CD8-positive, alpha-beta memory T cell (primary cell): ENCODE results near the gene UMAD1. TPM values are rescaled to one million over a fixed set of nuclear protein-coding genes. Genes with fewer than 3 reads are reported as not detected.
A peak's percentile ranks its signal among the peaks of the same experiment; 100 is the strongest.
"Not testable (repeated sequence)": the region's sequence is repeated elsewhere in the genome, so short reads cannot be mapped to it uniquely, and the experiment has no call there.

Experiments
- CTCF ChIA-PET: fragments of 350-600 bp; sonication (Branson Sonifier 250); formaldehyde crosslinking; loops from one replicate; lab custom pipeline; 2021; ENCODE audit warnings: antibody characterized with exemption; lab: Charles Lee
- POLR2A ChIA-PET: fragments of 350-600 bp; sonication (Branson Sonifier 250); formaldehyde crosslinking; loops from one replicate; lab custom pipeline; 2021; ENCODE audit warnings: antibody characterized with exemption; lab: Charles Lee
- DNase-seq, 5 donors: peaks; one replicate each; pipeline versions ENCODE4 v3.0.0 to v3.0.0-alpha.2; 2020 to 2022; ENCODE audit warnings: mixed read lengths in 1 of 5
- H3K27ac ChIP-seq: one replicate; pipeline ENCODE4 v1.7.0; 2013; ENCODE audit warnings: low read depth, mild to moderate bottlenecking, low read length, moderate library complexity
- H3K27me3 ChIP-seq: 2 replicates; pipeline ENCODE4 v1.7.0; 2013; ENCODE audit warnings: low read length, mild to moderate bottlenecking; ENCODE audit not compliant: insufficient read depth, poor library complexity, severe bottlenecking
- H3K36me3 ChIP-seq: 2 replicates; pipeline ENCODE4 v1.7.0; 2013; ENCODE audit warnings: mild to moderate bottlenecking, low read length, moderate library complexity; ENCODE audit not compliant: insufficient read depth
- H3K4me1 ChIP-seq: 2 replicates; pipeline ENCODE4 v1.7.0; 2013; ENCODE audit warnings: mild to moderate bottlenecking, low read length, moderate library complexity; ENCODE audit not compliant: insufficient read depth
- H3K4me3 ChIP-seq: 2 replicates; pipeline ENCODE4 v1.7.0; 2013; ENCODE audit warnings: mild to moderate bottlenecking, low read length
- H3K9me3 ChIP-seq: 2 replicates; pipeline ENCODE4 v1.7.0; 2013; ENCODE audit warnings: mild to moderate bottlenecking, low read length
- H3K27ac Mint-ChIP-seq, 8 donors: one replicate each; pipeline ENCODE4 v1.8.0; 2020 to 2021; ENCODE audit warnings: mixed read lengths in 8 of 8, mild to moderate bottlenecking in 6 of 8, inconsistent platforms in 3 of 8, moderate library complexity in 3 of 8
- H3K27me3 Mint-ChIP-seq, 2 donors: one replicate each; pipeline ENCODE4 v1.8.0; 2020 to 2021; ENCODE audit warnings: mixed read lengths in 2 of 2, mild to moderate bottlenecking in 1 of 2, moderate library complexity in 1 of 2
- H3K36me3 Mint-ChIP-seq, 3 donors: one replicate each; pipeline ENCODE4 v1.8.0; 2020 to 2021; ENCODE audit warnings: mixed read lengths in 3 of 3, inconsistent platforms in 1 of 3, mild to moderate bottlenecking in 1 of 3
- H3K4me1 Mint-ChIP-seq, 3 donors: one replicate each; pipeline ENCODE4 v1.8.0; 2020 to 2021; ENCODE audit warnings: mixed read lengths in 3 of 3, inconsistent platforms in 1 of 3, mild to moderate bottlenecking in 1 of 3
- H3K4me3 Mint-ChIP-seq, 7 donors: one replicate each; pipeline ENCODE4 v1.8.0; 2020 to 2021; ENCODE audit warnings: mixed read lengths in 7 of 7, mild to moderate bottlenecking in 6 of 7, moderate library complexity in 4 of 7, inconsistent platforms in 2 of 7
- H3K9me3 Mint-ChIP-seq, 5 donors: one replicate each; pipeline ENCODE4 v1.8.0; 2020 to 2022; ENCODE audit warnings: mixed read lengths in 5 of 5, mild to moderate bottlenecking in 3 of 5, moderate library complexity in 2 of 5, inconsistent platforms in 1 of 5
- polyA plus RNA-seq: library from polyadenylated mRNA; unstranded; fragments of 300-500 nt; fragmentation: Illumina TruSeq; gene quantifications from one replicate; pipeline ENCODE4 v1.2.3, GENCODE V29; 2021
- total RNA-seq, 2 experiments: library from RNA; stranded (reverse); gene quantifications; one replicate each; pipeline ENCODE4 v1.2.3, GENCODE V29; 2021

UMAD1 gene
- total and polyA plus RNA-seq, 3 experiments from 2014 or later, result 13.5 to 27.4 (median 14.8) TPM

- H3K4me3 ChIP-seq, result no peak overlapping the region
- H3K27ac ChIP-seq, result no peak overlapping the region
- ChIA-PET POLR2A (no interaction called here), CTCF (no interaction called here)
- Mint-ChIP-seq H3K27ac (no peak overlapping the region), H3K4me3 (no peak overlapping the region), H3K36me3 (peaks cover 10 to 24% (median 20%) of the 10 kb centered on the region in 3 donors), H3K4me1 (peaks cover 40 to 63% (median 48%) of the 10 kb centered on the region in 3 donors), H3K27me3 (no peaks in the 10 kb centered on the region), H3K9me3 (peaks cover 0 to 13% (median 5%) of the 10 kb centered on the region in 5 donors)
- peaks cover 9% of the 10 kb centered on the region for H3K4me1 ChIP-seq
- no peak for DNase-seq
- no peaks in the 10 kb centered on the region for H3K27me3 ChIP-seq
- H3K36me3 ChIP-seq, result no peaks in the 10 kb centered on the region
- H3K9me3 ChIP-seq, result no peaks in the 10 kb centered on the region
Measured at GRCh38 chr7:7653593-7654187, 13.1 kb downstream of the UMAD1 start.

- no peak overlapping the region for H3K4me3 Mint-ChIP-seq
- Histone ChIP-seq H3K27ac (no peak overlapping the region), H3K36me3 (no peaks in the 10 kb centered on the region), H3K4me1 (peaks cover 9% of the 10 kb centered on the region), H3K27me3 (no peaks in the 10 kb centered on the region), H3K4me3 (no peak overlapping the region), H3K9me3 (no peaks in the 10 kb centered on the region)
- H3K27ac Mint-ChIP-seq, result peak overlapping the region in 1 of 8 donors; percentile 27
- POLR2A ChIA-PET, result no interaction called here
- H3K36me3 Mint-ChIP-seq, result peaks cover 15 to 38% (median 25%) of the 10 kb centered on the region in 3 donors
- H3K9me3 Mint-ChIP-seq, result peaks cover 0 to 21% (median 14%) of the 10 kb centered on the region in 5 donors
- peaks cover 45 to 63% (median 49%) of the 10 kb centered on the region in 3 donors for H3K4me1 Mint-ChIP-seq
- CTCF ChIA-PET, result interaction anchor here (1.5 kb wide), 1 partner anchor 381 kb away, joined by 3 read pairs; no protein-coding TSS in a partner anchor
- H3K27me3 Mint-ChIP-seq, result no peaks in the 10 kb centered on the region
- DNase-seq, result no peak
Measured at GRCh38 chr7:7654964-7655715, 14.6 kb downstream of the UMAD1 start.

- H3K27me3 Mint-ChIP-seq, H3K27ac ChIP-seq, POLR2A ChIA-PET, DNase-seq, H3K4me3 ChIP-seq, CTCF ChIA-PET, H3K36me3 ChIP-seq, H3K4me1 ChIP-seq, H3K4me3 Mint-ChIP-seq, H3K9me3 ChIP-seq, H3K27me3 ChIP-seq: not testable (repeated sequence)
- Mint-ChIP-seq H3K9me3 (peaks cover 0 to 21% (median 14%) of the 10 kb centered on the region in 5 donors), H3K27ac (peak overlapping the region in 1 of 8 donors; percentile 48), H3K4me1 (peaks cover 50 to 65% (median 58%) of the 10 kb centered on the region in 3 donors), H3K36me3 (peaks cover 18 to 38% (median 27%) of the 10 kb centered on the region in 3 donors)
Measured at GRCh38 chr7:7656459-7656858, 15.9 kb downstream of the UMAD1 start.

GRCh38 chr7:7662527-7662926 is 22.0 kb downstream of the UMAD1 start:
- no peaks in the 10 kb centered on the region for H3K27me3 Mint-ChIP-seq
- Histone ChIP-seq H3K27ac (no peak overlapping the region), H3K27me3 (no peaks in the 10 kb centered on the region), H3K4me1 (no peaks in the 10 kb centered on the region), H3K36me3 (no peaks in the 10 kb centered on the region), H3K9me3 (no peaks in the 10 kb centered on the region), H3K4me3 (no peak overlapping the region)
- H3K4me3 Mint-ChIP-seq, result no peak overlapping the region
- no peak for DNase-seq
- peaks cover 12 to 29% (median 18%) of the 10 kb centered on the region in 3 donors for H3K36me3 Mint-ChIP-seq
- POLR2A ChIA-PET, result no interaction called here
- H3K9me3 Mint-ChIP-seq, result peaks cover 0 to 15% (median 11%) of the 10 kb centered on the region in 5 donors
- peaks cover 39 to 60% (median 54%) of the 10 kb centered on the region in 3 donors for H3K4me1 Mint-ChIP-seq
- CTCF ChIA-PET, result no interaction called here
- no peak overlapping the region for H3K27ac Mint-ChIP-seq

- H3K36me3 Mint-ChIP-seq, result peaks cover 11 to 12% (median 11%) of the 10 kb centered on the region in 3 donors
- H3K27ac Mint-ChIP-seq, result peak overlapping the region in 1 of 8 donors; percentile 38
- peaks cover 36 to 51% (median 48%) of the 10 kb centered on the region in 3 donors for H3K4me1 Mint-ChIP-seq
- no peak for DNase-seq
- ChIA-PET POLR2A (no interaction called here), CTCF (no interaction called here)
- peaks cover 0 to 9% (median 5%) of the 10 kb centered on the region in 5 donors for H3K9me3 Mint-ChIP-seq
- H3K36me3 ChIP-seq, result no peaks in the 10 kb centered on the region
- no peaks in the 10 kb centered on the region for H3K27me3 Mint-ChIP-seq
- no peak overlapping the region for H3K4me3 ChIP-seq
- H3K27me3 ChIP-seq, result no peaks in the 10 kb centered on the region
- no peaks in the 10 kb centered on the region for H3K9me3 ChIP-seq
- no peak overlapping the region for H3K4me3 Mint-ChIP-seq
- H3K27ac ChIP-seq, result no peak overlapping the region
- no peaks in the 10 kb centered on the region for H3K4me1 ChIP-seq
Measured at GRCh38 chr7:7664291-7664690, 23.7 kb downstream of the UMAD1 start.

- H3K27ac Mint-ChIP-seq, result no peak overlapping the region
- Histone ChIP-seq H3K4me1 (no peaks in the 10 kb centered on the region), H3K27ac (no peak overlapping the region), H3K27me3 (no peaks in the 10 kb centered on the region), H3K36me3 (no peaks in the 10 kb centered on the region), H3K9me3 (no peaks in the 10 kb centered on the region), H3K4me3 (no peak overlapping the region)
- peaks cover 29 to 51% (median 46%) of the 10 kb centered on the region in 3 donors for H3K4me1 Mint-ChIP-seq
- H3K4me3 Mint-ChIP-seq, result no peak overlapping the region
- H3K9me3 Mint-ChIP-seq, result peaks cover 0 to 2% (median 0%) of the 10 kb centered on the region in 5 donors
- CTCF ChIA-PET, result no interaction called here
- H3K36me3 Mint-ChIP-seq, result peaks cover 4 to 9% (median 8%) of the 10 kb centered on the region in 3 donors
- POLR2A ChIA-PET, result no interaction called here
- no peak for DNase-seq
- no peaks in the 10 kb centered on the region for H3K27me3 Mint-ChIP-seq
Measured at GRCh38 chr7:7665031-7665430, 24.5 kb downstream of the UMAD1 start.

- no peak overlapping the region for H3K27ac Mint-ChIP-seq
- H3K27me3 ChIP-seq, result no peaks in the 10 kb centered on the region
- peaks cover 4 to 7% (median 6%) of the 10 kb centered on the region in 3 donors for H3K36me3 Mint-ChIP-seq
- H3K4me1 Mint-ChIP-seq, result peaks cover 28 to 57% (median 52%) of the 10 kb centered on the region in 3 donors
- CTCF ChIA-PET, result interaction anchor here (1.6 kb wide), 1 partner anchor 21 kb away, joined by 3 read pairs; no protein-coding TSS in a partner anchor
- H3K9me3 Mint-ChIP-seq, result no peaks in the 10 kb centered on the region
- H3K27me3 Mint-ChIP-seq, result no peaks in the 10 kb centered on the region
- no peaks in the 10 kb centered on the region for H3K36me3 ChIP-seq
- POLR2A ChIA-PET, result no interaction called here
- no peak overlapping the region for H3K27ac ChIP-seq
- H3K9me3 ChIP-seq, result no peaks in the 10 kb centered on the region
- H3K4me3 ChIP-seq, result no peak overlapping the region
- H3K4me1 ChIP-seq, result peaks cover 12% of the 10 kb centered on the region
- DNase-seq, result no peak
- H3K4me3 Mint-ChIP-seq, result no peak overlapping the region
Measured at GRCh38 chr7:7667187-7667586, 26.6 kb downstream of the UMAD1 start.

GRCh38 chr7:7668706-7669105 is 28.2 kb downstream of the UMAD1 start:
- CTCF ChIA-PET, result no interaction called here
- H3K9me3 Mint-ChIP-seq, result no peaks in the 10 kb centered on the region
- H3K36me3 Mint-ChIP-seq, result peaks cover 4 to 15% (median 10%) of the 10 kb centered on the region in 3 donors
- Histone ChIP-seq H3K36me3 (no peaks in the 10 kb centered on the region), H3K9me3 (no peaks in the 10 kb centered on the region), H3K27ac (no peak overlapping the region), H3K27me3 (no peaks in the 10 kb centered on the region), H3K4me3 (no peak overlapping the region), H3K4me1 (peaks cover 20% of the 10 kb centered on the region)
- H3K27me3 Mint-ChIP-seq, result no peaks in the 10 kb centered on the region
- POLR2A ChIA-PET, result no interaction called here
- H3K4me3 Mint-ChIP-seq, result no peak overlapping the region
- DNase-seq, result no peak
- H3K4me1 Mint-ChIP-seq, result peaks cover 30 to 64% (median 57%) of the 10 kb centered on the region in 3 donors
- H3K27ac Mint-ChIP-seq, result peak overlapping the region in 1 of 8 donors; percentile 68
